Occipital lobe (tissue), 2 donors: Measurements from ENCODE around the gene CPED1. TPM values are rescaled to one million over a fixed set of nuclear protein-coding genes. Genes with fewer than 3 reads are reported as not detected.
"Not testable (repeated sequence)": the region's sequence is repeated elsewhere in the genome, so short reads cannot be mapped to it uniquely, and the experiment has no call there.

Experiments used
- DNase-seq: peaks from one replicate; lab custom pipeline; 2025; lab: John Stamatoyannopoulos, UW
- total RNA-seq: library from RNA; depleted of rRNA; stranded (reverse); fragments of >200 nt; gene quantifications from one replicate; pipeline ENCODE4 v1.2.3, GENCODE V29; 2014

The CPED1 gene
- total RNA-seq, 1 donor from 2014 or later = 3.9 TPM

DNA sequence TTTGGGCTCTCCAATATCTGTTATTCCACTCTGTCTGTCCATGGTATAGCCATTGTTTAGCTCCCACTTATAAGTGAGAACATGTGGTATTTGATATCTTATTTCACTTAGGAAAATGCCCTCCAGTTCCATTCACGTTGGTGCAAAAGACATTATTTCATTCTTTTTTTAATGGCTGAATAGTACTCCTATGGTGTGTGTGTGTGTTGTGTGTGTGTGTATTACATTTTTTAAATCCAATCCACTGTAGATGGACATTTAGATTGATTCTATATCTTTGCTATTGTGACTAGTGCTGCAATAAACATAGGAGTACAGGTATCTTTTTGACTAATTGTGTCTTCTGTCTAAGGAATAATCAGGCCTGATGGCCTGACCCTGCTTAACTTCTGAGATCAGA is 7.4 kb upstream of the CPED1 start:
- no peak for DNase-seq

DNA sequence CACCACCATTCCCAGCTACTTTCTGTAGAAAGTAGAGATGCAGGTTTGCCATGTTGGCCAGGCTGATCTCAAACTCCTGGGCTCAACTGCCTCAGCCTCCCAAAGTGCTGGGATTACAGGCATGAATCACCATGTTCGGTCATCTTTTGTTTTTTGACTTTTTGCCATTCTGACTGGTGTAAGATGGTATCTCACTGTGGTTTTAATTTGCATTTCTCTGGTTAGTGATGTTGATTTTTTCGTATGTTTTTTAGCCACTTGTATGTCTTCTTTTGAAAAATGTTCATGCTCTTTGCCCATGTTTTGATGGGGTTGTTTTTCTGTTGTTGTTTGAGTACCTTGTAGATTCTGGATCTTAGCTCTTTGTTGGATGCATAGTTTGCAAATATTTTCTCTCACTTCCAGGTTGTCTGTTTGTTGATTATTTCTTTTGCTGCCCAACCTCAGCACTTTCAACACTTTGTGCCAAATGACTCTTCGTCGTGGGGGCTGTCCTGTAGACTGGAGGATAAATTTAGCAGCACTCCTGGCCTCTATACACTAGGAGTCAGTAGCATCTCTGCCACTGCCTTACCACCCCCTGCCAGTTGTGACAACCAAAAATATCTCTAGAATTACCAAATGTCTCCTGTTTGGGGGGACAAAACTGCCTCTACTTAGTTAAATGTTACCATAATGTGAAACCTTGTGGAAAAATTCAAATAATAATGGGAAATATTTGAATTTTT is 6.5 kb upstream of the CPED1 start:
- DNase-seq = no peak

DNA sequence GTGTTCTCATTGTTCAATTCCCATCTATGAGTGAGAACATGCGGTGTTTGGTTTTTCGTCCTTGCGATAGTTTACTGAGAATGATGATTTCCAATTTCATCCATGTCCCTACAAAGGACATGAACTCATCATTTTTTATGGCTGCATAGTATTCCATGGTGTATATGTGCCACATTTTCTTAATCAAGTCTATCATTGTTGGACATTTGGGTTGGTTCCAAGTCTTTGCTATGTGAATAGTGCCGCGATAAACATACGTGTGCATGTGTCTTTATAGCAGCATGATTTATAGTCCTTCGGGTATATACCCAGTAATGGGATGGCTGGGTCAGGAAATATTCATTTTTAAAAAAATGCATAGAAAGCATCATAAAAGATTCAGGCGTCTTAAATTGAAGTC is 4.9 kb upstream of the CPED1 start:
- DNase-seq = not testable (repeated sequence)

DNA sequence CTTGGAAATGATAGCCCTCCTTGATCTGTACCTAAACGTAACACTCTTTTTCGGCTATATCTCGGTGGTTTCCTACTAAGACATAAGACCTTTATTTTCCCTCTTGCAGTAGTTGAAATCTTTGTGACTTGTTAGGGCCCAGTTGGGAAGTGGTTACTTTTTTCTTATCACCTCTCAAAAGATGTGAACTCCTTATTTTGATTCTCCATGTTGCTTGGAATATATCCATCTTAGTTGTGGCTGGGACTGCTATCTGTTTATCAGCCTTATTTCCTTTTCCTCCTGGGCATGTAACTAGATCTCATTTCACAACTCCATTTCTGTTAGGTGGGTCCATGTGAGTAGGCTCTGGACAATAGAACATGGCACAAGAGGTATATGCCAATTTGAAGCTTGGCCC is 4.1 kb upstream of the CPED1 start:
- DNase-seq = no peak

DNA sequence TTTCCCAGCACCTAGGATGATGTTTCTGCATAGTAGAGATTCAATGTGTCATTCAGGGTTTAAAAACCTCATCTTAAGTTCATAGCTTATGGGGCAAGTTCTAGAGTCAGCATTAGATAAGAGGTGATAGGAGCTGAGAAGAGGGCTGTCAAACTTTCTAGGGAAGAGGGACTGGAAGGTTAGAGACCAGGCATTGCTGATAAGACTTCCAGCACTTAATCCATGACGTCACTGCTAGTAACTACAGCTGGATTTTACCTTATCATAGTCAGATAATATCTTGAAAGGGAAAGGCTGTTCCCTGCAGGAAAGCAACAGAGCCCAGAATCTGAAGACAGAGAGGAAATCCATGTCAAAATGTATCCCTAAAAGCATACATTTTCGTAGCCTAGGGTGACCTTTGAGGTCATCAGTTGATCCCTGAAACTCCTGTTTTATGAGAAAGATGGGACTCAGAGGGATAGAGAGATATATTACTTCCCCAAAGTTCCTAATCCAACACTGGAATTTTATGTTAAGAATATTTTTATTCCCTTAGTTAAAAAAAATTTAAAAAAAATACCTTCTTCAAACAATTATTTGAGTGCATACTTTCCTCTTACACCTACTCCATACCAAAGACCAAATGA is 3.3 kb upstream of the CPED1 start:
- no peak for DNase-seq

DNA sequence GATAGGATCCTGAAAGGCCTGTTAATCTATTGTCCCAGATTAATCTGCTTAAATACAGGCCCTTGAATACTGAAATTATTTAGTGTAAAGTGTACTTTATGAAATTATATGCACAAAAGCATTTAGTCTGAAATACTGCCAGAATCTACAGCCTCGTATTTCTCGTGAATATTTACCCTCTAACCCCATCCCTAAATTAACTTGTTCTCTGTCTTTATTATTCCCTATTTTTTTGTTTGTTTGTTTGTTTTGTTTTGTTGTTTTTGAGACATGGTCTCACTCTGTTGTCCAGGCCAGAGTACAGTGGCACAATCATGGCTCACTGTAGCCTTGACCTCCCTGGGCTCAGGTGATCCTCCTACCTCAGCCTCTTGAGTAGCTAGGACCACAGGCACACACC is 2.7 kb upstream of the CPED1 start:
- no peak for DNase-seq

DNA sequence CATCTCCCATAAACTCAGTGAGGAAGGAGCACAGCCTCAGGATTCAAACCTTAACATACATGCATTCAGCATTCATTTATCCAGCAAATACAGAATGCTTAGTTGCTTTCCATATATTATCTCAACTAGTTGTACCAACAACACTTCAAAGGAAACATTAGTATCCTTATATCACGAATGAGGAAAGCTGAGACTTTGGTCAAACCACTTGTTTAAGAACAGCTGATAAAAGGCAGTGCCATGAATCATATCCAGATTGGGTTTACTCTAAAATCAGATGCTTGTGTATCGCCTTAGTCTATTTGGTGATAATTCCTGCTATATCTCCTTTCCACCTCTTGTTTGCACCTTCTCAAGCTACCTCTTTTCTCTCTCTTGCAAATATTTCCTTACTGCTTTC is 1.9 kb upstream of the CPED1 start:
- DNase-seq = no peak

DNA sequence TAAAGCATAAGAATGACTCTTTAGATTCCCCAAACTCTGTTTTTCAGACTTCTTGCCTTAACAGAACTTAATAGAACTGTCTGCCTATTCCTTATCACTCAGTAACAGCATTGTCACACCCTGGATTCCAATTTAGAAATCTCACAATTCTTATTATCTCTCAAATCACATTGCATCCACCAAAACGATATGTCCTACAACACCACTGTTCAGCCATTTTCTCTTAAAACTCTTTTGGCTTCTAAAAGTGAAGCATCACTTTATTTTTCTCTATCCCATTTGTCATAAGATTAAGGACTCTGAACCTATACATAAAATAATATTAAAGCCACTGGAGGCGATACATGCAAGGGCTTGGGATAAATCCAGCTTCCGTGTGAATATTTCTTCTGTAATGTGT is 1.2 kb upstream of the CPED1 start:
- DNase-seq = no peak

DNA sequence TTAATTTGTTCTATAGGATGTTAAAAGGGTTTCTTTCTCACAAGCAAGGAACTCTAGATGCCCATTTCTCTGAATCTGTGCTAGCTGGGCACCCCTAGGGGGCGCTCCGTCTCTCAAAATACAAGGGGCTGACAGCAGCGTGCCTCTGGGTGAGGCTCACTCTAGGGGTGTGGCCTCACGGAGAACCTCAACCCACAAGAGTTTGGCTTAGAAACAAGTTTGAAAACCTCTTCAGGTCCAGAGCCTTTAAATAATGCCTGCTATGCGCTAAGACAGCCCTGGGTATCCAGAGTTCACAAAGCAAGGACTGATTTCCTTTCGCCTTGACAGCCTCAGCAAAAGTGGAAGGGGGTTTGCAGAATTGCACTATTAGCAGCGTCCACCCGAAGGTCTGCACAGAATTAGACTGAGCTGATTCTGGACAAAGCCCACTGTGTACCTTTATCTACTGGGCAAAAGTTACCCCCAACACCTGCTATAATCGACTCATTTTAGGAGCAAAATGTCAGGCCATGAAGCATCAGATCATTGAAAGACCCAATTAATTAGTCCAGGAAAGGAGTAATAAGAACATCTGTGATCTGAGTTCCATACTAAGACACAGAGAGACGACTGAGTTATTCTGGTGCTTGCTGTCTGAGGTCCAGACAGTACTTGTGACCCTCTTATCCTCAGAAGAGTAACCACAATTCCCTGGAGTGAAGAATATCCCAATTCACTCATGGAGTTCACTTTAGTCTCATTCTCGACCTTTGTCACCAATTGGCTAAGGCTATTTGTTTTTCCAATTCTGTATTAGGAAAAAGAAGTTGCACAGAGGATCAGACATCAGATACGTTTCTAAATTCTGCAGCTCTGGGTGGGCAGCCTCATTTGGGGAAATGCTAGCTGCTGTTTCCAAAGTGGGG is 574 bp upstream of the CPED1 start:
- DNase-seq = peak; percentile 63

DNA sequence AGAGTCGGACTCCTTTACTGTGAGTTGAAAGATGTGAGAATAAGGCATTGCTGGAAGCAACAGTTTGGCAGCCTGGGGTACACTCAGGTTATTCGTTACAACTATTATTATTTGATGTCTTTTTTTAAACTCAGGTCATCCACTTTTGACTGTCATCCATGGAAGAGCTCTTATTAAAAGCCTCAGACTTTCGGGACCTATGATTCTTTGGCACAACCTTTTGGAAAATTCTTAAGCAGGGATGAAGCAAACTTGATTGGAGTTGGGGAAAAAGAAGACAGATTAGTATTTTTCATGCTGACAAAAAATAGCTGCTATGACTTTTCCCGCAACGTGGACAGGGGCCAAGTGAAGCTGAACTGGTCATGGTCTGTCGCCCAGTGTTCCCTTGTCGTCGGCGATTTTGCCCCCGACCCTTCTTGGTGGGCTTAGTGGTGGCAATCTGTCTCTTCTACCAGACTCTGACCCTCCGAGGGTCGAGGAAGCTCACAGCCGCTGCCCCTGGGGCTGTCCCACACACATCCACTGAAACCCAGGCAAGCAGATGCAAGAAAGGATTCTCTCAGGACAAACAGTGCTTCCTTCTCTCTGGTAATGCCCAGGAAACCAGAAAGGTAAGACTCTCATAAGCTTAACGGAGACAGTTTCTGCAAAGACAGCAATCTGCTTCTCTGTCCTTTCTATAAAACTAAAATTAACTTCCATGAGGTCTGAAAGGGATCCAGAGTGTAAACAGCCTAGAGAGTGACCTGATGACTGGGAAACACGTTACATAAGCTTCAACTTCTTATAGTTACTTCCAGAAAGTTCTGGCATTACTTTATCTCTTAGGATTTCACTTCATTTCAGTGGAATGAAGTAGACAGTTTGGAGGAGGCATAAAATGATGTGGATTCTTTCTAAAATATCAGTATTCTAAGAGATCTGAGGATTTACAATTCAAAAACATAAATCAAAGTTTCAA is 1.0 kb downstream of the CPED1 start:
- no peak for DNase-seq

DNA sequence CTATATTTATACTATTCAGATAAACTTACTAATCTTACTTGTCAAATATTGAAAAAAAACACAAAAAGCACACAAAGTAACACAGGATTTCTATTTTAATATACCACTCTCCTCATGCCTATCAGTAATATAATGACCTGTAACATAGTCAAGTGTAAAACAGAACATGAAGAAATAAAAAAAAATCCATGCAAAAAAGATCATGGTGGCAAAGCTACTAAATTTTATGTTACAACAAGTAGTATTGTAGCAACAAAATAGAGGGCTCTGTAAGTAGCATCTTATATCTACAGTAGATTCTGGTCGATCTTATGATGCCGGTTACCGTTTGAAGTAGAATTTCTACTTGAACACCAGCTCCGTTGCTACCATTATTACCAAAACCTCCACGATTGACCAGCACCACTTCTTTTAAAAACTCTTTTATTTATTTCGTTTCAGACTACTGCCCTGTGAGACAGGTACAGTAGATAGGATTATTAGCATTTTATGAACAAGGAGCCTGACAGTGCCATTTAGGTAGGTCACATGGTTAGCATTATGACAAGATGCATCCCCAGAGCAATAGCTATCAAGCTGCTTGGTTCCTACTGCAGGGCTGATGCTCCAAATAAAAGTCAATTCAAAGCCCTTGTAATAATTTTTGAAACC is 2.1 kb downstream of the CPED1 start:
- no peak for DNase-seq

DNA sequence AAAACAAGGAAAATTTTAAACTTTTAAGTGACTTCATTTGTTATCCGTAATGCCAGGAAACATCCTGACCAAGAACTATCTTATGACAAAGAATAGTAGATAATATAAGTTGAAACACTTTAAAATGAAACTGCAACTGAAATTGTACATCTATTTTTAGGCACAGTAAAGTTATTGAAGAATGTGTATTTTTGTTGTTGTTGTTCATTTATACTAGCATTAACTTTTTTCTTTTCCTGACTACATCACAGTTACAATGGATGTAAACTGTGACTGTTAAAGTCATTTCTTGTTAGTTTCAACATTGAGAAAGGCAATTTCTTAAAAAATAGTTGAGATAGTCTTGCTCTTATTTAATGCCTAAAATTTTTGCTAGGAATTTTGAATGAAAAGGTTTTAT is 2.6 kb downstream of the CPED1 start:
- DNase-seq = no peak

DNA sequence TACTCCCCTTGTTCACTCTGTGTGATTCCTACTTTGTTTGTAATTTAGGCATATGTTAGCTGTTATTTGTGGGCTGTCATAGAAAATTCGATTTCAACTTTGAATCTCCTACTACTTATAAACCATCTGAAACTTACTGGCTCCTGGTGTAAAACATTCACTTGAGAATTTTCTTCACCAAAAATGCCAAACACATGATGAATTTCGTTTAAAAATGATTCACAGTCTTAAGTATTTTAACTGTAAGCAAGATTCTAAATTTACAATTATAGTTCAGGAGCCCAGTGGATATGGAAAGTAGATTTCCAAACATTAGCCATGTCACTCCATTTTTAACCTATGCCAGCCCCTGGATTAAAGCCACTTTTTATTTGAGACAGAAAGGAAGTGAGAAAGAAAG is 3.1 kb downstream of the CPED1 start:
- no peak for DNase-seq

DNA sequence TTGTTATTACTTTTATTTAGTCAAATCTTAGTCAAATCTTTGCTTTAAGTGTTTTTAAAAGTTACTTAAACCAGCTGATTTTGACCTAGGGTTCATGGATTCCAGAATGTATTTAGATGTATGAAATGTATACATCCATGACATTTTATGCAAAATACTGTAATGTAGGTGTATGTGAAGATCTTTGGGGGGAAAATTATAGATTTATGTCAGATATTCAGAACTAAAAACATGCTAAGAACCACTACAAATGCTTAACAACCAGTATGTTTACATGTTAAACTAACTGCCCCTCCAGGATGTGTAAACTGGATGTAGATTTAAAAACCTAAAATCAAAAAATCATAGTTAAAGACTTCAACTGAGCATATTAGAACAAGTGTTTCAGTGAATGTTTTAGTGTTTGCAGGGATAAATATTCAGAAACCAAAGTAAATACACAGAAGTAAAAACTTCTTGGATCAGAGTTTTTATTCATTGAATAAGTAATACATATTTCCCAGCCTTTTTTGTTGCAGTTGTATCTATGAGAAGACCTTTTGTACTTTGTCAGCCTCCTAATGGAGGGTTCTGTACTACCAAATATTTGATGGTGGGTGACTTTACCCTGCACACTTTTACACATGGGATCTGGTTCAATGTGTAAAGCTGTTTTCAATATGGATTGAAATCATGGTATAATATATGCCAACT is 3.9 kb downstream of the CPED1 start:
- no peak for DNase-seq

DNA sequence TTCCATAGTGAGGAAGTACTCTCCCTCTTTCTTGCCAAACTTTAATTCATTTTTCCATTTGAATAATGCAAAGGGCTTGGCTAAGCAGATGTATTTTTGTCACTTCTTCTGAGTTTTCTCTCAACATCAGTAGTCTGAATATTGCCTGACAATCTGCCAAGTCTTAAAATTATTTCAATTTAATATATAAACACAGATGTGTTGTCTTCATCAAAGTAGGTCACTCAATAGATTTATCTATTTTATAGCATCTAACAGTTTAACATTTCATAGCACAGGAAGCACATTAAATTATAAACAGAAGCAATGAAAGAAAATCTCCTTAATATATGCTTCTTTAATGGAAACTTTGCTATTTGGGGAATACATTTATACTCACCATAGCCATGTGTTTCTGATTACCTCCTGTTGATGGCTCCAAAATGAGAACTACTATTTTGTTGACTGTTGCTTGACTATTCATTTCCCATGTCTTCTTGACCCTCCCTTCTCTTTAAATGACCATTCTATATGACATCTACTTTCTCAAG is 4.5 kb downstream of the CPED1 start:
- DNase-seq = no peak

DNA sequence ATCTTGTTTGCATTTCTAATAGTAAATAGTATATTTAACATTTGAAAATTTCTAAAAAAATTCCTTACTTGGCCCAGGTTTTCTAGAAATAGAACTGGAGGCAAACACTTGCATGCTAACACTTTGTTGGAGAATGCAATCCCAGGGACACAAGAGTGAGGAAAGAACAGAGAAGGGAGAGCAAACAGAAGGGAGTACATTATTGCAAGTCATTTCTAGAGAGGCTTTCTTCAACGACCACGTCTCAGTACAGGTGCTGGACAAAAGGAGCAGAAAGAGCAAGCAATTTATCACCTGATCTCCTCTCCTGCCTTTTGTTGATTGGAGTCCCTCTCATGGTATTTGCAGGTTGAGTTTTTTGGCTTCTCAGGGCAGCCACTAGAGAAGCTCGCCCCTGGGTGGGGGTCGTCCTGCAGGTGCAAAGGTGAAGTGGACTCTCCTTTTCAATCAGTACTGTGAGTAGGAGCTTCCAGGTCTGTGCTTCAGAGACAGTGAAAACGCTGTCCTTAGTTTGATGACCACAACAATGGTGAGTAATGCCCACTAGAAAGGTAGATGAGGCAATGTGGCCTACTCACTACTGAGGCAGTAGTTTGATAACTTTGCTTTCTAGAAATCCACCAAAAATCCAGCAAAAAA is 5.2 kb downstream of the CPED1 start:
- no peak for DNase-seq

DNA sequence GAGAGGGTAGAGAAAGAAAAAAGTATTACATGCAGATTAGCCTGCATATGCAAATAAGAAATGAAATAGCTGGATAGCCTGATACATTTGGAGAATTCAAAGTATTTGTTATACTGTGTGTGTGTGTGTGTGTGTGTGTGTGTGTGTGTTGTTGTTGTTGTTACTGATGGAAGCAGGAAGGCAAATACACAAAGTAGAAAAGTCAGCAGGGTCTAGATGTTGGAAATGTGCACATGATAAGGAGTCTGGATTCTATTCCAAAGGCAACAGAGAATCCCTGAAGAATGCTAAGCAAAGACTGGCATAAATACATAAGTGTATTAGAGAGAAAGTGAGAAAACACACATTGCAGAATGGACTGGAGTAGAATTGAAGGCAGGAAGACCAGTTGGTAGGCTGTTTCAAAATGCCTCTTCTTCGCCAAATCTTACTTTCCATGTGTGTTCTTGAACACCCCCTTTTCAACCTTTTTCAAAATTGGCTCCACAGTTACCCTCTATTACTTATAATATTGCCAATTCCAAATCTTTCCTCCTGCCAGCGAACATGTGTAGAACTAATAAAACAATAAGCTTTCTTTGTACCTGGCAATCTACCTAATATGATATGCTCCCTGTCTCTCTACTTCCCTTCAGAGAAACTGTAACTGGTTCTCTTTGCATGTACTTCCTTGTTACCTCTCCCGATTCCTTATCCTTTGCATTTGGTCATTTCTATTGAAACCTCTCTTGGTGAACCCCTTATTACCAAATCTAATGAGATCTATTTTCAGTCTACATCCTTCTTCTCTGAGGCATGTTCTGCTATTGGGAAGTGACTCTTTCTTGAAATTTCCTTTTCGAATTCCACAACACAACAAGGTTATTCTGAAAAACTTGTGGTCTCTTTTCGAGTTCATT is 6.2 kb downstream of the CPED1 start:
- DNase-seq = no peak

DNA sequence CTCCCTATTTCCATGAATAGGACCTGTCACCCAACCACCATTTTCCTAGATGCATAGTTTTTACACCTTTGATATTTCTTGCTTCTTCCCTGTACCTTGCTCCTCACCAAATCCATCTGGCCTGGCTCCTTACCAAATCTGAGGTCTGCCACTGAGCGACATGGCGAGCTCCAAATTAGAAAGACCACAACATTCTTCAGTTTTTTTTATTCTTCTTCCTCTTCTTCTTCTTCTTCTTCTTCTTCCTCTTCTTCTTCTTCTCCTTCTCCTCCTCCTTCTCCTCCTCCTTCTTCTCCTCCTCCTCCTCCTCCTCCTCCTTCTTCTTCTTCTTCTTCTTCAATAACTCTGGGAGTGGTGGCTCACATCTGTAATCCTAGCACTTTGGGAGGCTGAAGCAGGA is 7.1 kb downstream of the CPED1 start:
- no peak for DNase-seq
